Stomach (tissue), 4 donors: ENCODE data around the gene FOXO3.

Experiments
- EP300 ChIP-seq: sonication (generic); formaldehyde crosslinking; IDR thresholded peaks from one replicate; pipeline ENCODE4 v1.6.1; 2017; ENCODE audit warnings: antibody characterized with exemption
- TF ChIP-seq, protein P1 (sequence below), 7 experiments: fragments of 450-650 bp in 4 of 7; fragments of 200-600 bp in 3 of 7; sonication (generic) in 3 of 7; IDR thresholded peaks; one replicate each; pipeline ENCODE4 v1.5.1; 2016 to 2019; ENCODE audit warnings: antibody characterized with exemption in 7 of 7, control low read depth in 2 of 7, mild to moderate bottlenecking in 1 of 7

DNA sequence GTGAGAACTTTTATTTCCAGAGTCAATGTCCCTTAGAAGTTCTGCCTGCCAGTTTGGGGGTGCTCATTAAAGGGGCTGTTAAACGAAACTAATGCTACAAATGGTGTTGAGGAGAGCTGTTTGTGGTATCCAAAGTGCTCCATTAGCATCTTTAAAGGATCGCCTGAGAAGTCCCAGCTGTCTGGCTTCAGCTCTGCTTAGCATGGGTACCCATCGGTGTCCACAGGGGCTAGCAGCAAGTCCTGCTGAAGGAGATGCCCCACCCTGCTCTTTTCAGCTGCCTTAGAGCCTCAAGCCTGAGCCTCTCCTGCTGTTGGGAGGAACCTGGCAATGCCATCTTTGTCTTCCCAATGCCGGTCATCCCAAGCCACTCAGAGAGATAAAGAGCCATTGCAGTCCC is 111.1 kb downstream of the FOXO3 start:
- TF ChIP-seq, protein P1, sequence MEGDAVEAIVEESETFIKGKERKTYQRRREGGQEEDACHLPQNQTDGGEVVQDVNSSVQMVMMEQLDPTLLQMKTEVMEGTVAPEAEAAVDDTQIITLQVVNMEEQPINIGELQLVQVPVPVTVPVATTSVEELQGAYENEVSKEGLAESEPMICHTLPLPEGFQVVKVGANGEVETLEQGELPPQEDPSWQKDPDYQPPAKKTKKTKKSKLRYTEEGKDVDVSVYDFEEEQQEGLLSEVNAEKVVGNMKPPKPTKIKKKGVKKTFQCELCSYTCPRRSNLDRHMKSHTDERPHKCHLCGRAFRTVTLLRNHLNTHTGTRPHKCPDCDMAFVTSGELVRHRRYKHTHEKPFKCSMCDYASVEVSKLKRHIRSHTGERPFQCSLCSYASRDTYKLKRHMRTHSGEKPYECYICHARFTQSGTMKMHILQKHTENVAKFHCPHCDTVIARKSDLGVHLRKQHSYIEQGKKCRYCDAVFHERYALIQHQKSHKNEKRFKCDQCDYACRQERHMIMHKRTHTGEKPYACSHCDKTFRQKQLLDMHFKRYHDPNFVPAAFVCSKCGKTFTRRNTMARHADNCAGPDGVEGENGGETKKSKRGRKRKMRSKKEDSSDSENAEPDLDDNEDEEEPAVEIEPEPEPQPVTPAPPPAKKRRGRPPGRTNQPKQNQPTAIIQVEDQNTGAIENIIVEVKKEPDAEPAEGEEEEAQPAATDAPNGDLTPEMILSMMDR (IDR thresholded peaks at IDR 0.05), result no peak
- no peak for TF ChIP-seq EP300
